Fibroblast of pulmonary artery (primary cell): Measurements from ENCODE around the gene EEFSEC.

ENCODE experiments used
- DNase-seq: peaks from one replicate; pipeline ENCODE4 v3.0.0-alpha.2; 2010; ENCODE audit warnings: low read depth
- H3K4me3 ChIP-seq: replicated peaks from 2 replicates; pipeline ENCODE4 v1.5.1; 2011; ENCODE audit warnings: low read depth, mild to moderate bottlenecking, control low read depth, low read length, moderate library complexity
- TF ChIP-seq, protein P1 (sequence below): IDR thresholded peaks from 2 replicates; pipeline ENCODE4 v1.5.1; 2011; ENCODE audit warnings: mild to moderate bottlenecking, control low read depth, low read length, inconsistent platforms; ENCODE audit errors: missing control alignments

EEFSEC gene

DNA sequence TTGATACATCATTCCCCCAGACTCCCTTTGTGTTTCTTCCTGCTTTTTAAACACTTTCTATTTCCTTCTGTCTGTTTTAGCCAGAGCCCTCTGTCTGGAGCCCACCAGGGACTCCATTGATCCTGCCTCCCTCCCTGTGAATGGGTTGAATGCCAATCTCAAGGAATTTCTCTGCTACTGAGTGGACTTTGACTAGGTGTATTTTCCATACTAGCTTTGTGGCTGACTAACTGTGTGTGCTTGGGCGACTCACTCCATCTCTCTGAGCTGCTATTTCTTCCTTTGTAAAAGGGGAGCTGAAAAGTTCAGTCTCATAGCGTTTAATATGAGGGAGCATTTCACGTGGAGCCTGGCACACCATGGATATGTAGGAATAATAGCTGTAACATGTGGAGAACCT, 98.8 kb downstream of the EEFSEC start:
- TF ChIP-seq, protein P1, sequence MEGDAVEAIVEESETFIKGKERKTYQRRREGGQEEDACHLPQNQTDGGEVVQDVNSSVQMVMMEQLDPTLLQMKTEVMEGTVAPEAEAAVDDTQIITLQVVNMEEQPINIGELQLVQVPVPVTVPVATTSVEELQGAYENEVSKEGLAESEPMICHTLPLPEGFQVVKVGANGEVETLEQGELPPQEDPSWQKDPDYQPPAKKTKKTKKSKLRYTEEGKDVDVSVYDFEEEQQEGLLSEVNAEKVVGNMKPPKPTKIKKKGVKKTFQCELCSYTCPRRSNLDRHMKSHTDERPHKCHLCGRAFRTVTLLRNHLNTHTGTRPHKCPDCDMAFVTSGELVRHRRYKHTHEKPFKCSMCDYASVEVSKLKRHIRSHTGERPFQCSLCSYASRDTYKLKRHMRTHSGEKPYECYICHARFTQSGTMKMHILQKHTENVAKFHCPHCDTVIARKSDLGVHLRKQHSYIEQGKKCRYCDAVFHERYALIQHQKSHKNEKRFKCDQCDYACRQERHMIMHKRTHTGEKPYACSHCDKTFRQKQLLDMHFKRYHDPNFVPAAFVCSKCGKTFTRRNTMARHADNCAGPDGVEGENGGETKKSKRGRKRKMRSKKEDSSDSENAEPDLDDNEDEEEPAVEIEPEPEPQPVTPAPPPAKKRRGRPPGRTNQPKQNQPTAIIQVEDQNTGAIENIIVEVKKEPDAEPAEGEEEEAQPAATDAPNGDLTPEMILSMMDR: no peak
- no peak overlapping the region for H3K4me3 ChIP-seq
- DNase-seq: no peak

DNA sequence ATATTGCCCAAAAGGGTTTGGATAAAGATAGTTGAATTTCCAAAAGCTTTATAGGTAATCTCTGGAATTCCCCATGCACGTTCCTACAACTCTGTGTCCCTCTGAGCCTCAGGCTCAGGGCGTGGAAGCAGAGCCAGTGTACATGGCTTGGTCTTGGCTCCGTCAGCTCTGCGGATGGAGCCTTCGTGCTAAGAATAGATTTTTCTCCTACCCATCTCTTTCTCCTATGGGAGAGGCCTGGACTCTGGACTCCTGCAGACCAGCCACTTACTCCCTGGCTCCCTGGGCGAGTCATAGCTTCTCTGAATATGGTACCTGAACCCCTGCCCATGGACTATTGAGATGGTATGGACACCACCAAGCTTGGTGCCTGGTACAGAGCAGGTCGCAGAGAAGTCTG, 99.9 kb downstream of the EEFSEC start:
- TF ChIP-seq, protein P1: no peak
- H3K4me3 ChIP-seq: no peak overlapping the region
- DNase-seq: no peak

DNA sequence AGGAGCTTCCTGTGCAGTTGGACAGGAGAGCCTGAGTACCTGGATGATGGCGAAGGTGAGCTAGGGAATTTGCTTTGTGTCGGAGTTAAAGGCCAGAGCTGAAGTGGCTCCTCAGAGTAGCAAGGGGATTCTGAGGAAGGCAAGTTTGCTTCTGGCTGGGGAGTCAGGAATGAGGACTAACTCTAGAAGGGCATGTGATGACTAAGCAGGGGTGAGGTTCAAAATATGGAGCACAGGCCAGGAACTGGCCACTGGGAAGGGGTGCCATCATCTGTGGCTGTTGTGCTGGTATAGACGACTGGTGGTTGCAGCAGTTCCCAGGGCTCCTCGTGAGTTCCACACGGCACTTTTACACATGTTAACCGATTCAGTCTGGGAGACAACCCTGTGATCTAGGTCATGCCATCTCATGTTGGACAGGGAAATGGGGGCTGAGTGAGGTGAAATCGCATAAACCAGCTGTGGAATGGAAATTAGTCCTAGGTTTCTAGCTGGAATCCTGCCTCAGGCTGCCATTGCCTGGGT, 100.8 kb downstream of the EEFSEC start:
- TF ChIP-seq, protein P1: no peak
- no peak overlapping the region for H3K4me3 ChIP-seq
- no peak for DNase-seq

DNA sequence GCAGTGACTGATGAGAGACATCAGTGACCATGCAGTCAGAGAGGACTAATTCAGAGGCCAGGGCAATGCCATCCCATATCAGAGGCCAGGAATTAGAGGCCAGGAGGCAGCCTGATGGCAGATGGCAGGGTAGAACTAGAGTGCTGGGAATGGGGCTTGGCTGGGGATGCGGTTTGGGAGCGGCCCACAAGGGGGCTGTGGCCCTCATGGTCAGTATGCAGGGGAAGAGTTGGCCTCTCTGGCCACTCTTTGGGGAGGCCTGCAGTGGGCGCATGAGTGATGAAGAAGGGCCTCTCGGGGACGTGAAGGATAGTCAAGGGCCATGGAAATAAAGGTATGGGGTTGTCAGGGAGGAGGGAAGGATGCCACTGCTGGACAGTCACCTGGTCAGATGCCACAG, 101.7 kb downstream of the EEFSEC start:
- TF ChIP-seq, protein P1: no peak
- H3K4me3 ChIP-seq: no peak overlapping the region
- DNase-seq: no peak

DNA sequence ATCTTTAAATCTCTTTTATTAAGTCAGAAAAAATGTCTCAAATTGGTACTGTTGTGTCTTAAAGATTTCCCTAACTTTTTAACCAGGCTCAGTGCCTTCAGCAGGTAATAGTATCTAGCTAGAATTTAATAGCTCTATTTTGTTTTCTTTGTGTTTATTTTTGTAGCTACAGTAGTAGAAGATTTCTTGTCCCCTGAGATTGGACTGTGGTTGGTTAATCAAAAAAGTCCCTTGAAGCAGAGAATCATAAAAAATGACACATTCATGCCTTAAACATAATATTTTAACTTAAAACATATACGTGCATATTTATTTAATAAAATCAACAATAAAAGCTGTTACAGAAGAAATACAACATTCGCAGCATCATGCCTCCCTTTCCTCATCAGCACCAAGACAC, 102.8 kb downstream of the EEFSEC start:
- TF ChIP-seq, protein P1: no peak
- no peak for DNase-seq
- H3K4me3 ChIP-seq: no peak overlapping the region

DNA sequence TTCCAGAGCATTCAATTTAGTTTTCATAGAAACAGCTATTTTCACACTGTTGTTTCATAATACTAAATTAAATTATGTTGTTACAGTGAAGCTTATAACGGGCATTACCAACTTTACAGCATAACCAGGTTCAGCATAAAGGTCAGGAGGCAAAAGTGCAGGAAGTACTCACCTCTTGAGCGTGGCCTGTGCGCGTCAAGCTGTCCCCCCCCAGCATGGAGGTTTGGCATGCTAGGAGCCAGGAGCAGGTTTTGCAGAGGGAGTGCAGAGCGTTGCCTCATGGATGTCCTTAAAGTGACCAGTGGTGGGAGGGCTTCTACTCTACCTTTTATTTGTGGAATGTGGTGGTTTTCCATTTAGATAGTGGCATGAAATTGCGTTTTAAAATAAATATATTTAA, 104.4 kb downstream of the EEFSEC start:
- TF ChIP-seq, protein P1: no peak
- H3K4me3 ChIP-seq: no peak overlapping the region
- DNase-seq: no peak

DNA sequence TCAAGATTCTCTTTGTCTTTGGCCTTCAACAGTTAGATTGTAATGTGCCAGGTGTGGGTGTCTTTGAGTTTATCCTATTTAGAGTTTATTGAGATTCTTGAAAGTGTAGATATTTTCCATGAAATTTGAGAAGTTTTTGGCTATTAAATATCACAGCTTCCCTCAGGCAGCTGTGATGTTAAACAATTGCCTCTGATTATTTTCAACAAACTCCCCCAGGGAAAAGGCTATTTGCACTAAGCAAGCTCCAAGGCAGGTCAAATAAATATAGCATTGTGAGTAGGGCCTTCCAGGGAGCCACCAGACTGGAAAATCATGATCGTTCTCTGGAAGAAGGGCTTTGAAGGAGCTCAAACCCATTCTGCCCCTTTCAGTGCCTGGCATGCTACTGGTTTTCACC, 107.0 kb downstream of the EEFSEC start:
- no peak overlapping the region for H3K4me3 ChIP-seq
- TF ChIP-seq, protein P1: no peak
- no peak for DNase-seq
